HepG2 (cell line): ENCODE results near the gene RAP1GAP2. TPM values are rescaled to one million over a fixed set of nuclear protein-coding genes. Genes with fewer than 3 reads are reported as not detected.

Experiments used
- ARID2 ChIP-seq: sonication (generic); formaldehyde crosslinking; IDR thresholded peaks from 2 replicates; pipeline ENCODE4 v1.8.1; 2022; ENCODE audit warnings: mild to moderate bottlenecking, missing genetic modification reagents, borderline replicate concordance
- CTCF ChIP-seq: sonication (generic); formaldehyde crosslinking; IDR thresholded peaks from 2 replicates; pipeline ENCODE4 v1.5.0; 2020; ENCODE audit warnings: mild to moderate bottlenecking, missing genetic modification reagents, moderate library complexity
- ERF ChIP-seq: IDR thresholded peaks from 2 replicates; pipeline ENCODE4 v1.6.1; 2018; ENCODE audit warnings: missing biosample characterization, missing genetic modification reagents
- FOSL2 ChIP-seq: sonication (generic); formaldehyde crosslinking; IDR thresholded peaks from 2 replicates; pipeline ENCODE4 v1.4.0; 2020; ENCODE audit warnings: missing genetic modification reagents
- GATAD1 ChIP-seq: IDR thresholded peaks from 2 replicates; pipeline ENCODE4 v1.6.1; 2016; ENCODE audit warnings: missing genetic modification reagents, missing compliant biosample characterization
- NCOA5 ChIP-seq: sonication (generic); formaldehyde crosslinking; IDR thresholded peaks from 2 replicates; pipeline ENCODE4 v1.4.0; 2020; ENCODE audit warnings: missing genetic modification reagents
- NFRKB ChIP-seq: fragments of 450-650 bp; IDR thresholded peaks from 2 replicates; pipeline ENCODE4 v1.6.1; 2017
- SKI ChIP-seq: fragments of 450-650 bp; IDR thresholded peaks from one replicate; pipeline ENCODE4 v1.6.1; 2018; ENCODE audit warnings: mild to moderate bottlenecking; ENCODE audit not compliant: partially characterized antibody
- SMC3 ChIP-seq: IDR thresholded peaks from 2 replicates; pipeline ENCODE4 v1.6.1; 2011; ENCODE audit warnings: low read length, improper control_type of control experiment
- SP1 ChIP-seq, 2 experiments: fragments of 450-650 bp in 1 of 2; sonication (generic) in 1 of 2; formaldehyde crosslinking in 1 of 2; IDR thresholded peaks; 2 replicates each; pipeline versions ENCODE4 v1.4.0 to v1.6.1; 2016 to 2020; ENCODE audit warnings: missing genetic modification reagents in 1 of 2
- SP4 ChIP-seq: sonication (generic); formaldehyde crosslinking; IDR thresholded peaks from 2 replicates; pipeline ENCODE4 v1.8.1; 2023; ENCODE audit warnings: mild to moderate bottlenecking, missing genetic modification reagents
- SP5 ChIP-seq: IDR thresholded peaks from 2 replicates; pipeline ENCODE4 v1.6.1; 2016; ENCODE audit warnings: low read depth, borderline replicate concordance
- XRCC5 ChIP-seq: fragments of 200-400 bp; formaldehyde crosslinking; optimal IDR thresholded peaks from 2 replicates; pipeline ENCODE3; 2017; ENCODE audit warnings: mild to moderate bottlenecking, low read length
- ZFAT ChIP-seq: sonication (generic); formaldehyde crosslinking; conservative IDR thresholded peaks from 2 replicates; pipeline ENCODE4 v1.8.1; 2023; ENCODE audit warnings: missing genetic modification reagents, inconsistent platforms
- ZHX2 ChIP-seq, 2 experiments: sonication (generic) in 1 of 2; formaldehyde crosslinking in 1 of 2; IDR thresholded peaks; 2 replicates each; pipeline versions ENCODE4 v1.6.1 to v1.9.0; 2014 to 2022; ENCODE audit warnings: antibody characterized with exemption in 1 of 2, borderline replicate concordance in 1 of 2, inconsistent platforms in 1 of 2, low read depth in 1 of 2, missing genetic modification reagents in 1 of 2
- ZNF350 ChIP-seq: sonication (generic); formaldehyde crosslinking; IDR thresholded peaks from 2 replicates; pipeline ENCODE4 v1.4.0; 2020; ENCODE audit warnings: mild to moderate bottlenecking, low read depth, missing genetic modification reagents, borderline replicate concordance
- ZNF567 ChIP-seq: sonication (generic); formaldehyde crosslinking; IDR thresholded peaks from 2 replicates; pipeline ENCODE4 v1.8.1; 2023; ENCODE audit warnings: mild to moderate bottlenecking, missing genetic modification reagents, borderline replicate concordance
- ZNF572 ChIP-seq: sonication (generic); formaldehyde crosslinking; IDR thresholded peaks from 2 replicates; pipeline ENCODE4 v1.5.1; 2020; ENCODE audit warnings: mild to moderate bottlenecking, missing genetic modification reagents
- ZNF710 ChIP-seq: sonication (generic); formaldehyde crosslinking; IDR thresholded peaks from 2 replicates; pipeline ENCODE4 v1.5.0; 2020; ENCODE audit warnings: mild to moderate bottlenecking, missing genetic modification reagents, borderline replicate concordance
- ZNF768 ChIP-seq: sonication (generic); formaldehyde crosslinking; IDR thresholded peaks from 2 replicates; pipeline ENCODE4 v1.4.0; 2020; ENCODE audit warnings: missing genetic modification reagents
- polyA plus RNA-seq, 8 experiments: library from polyadenylated mRNA; depleted of rRNA in 3 of 8; stranded (reverse) in 7 of 8; unstranded in 1 of 8; fragments of >200 nt; fragmentation: Illumina TruSeq in 4 of 8; extraction: Trizol in 4 of 8; gene quantifications; 2 replicates each; pipeline versions ENCODE4 v1.2.1 to v1.2.3, GENCODE V29; 2011 to 2016; ENCODE audit warnings: low read depth in 4 of 8, missing spikeins in 1 of 8, mixed read lengths in 1 of 8; ENCODE audit not compliant: insufficient read depth in 1 of 8
- total RNA-seq, 5 experiments: library from RNA; depleted of rRNA; stranded (reverse); fragments of >200 nt; fragmentation: Illumina TruSeq; extraction: Trizol; gene quantifications; 2 replicates each; pipeline ENCODE4 v1.2.3, GENCODE V29; 2016; ENCODE audit warnings: low read depth in 1 of 5

The RAP1GAP2 gene
- total and polyA plus RNA-seq, 2 of the 13 experiments (the other 11 are each of a cell fraction or from before 2014, with no cell fraction given), result 10.9 to 12.0 TPM

GRCh38 chr17:2786176-2786881, 9.9 kb upstream of the RAP1GAP2 start (continued):
- TF ChIP-seq SP1 (IDR thresholded peaks at IDR 0.05) (no peak), SP1 (CRISPR knock-in tag; IDR thresholded peaks at IDR 0.05) (0 out of 2 replicates have a peak, but pooled peaks have one; percentile 32), ZNF567 (CRISPR knock-in tag) (no peak), ZNF768 (0 out of 2 replicates have a peak, but pooled peaks have one; percentile 18), FOSL2 (CRISPR knock-in tag) (no peak; the same call in 1 of the 2 replicates), ZHX2 (IDR thresholded peaks at IDR 0.05; ENCODE audit: low read depth) (peak; percentile 33; the same call in 1 of the 2 replicates), ZHX2 (CRISPR knock-in tag; IDR thresholded peaks at IDR 0.05; ENCODE audit: borderline replicate concordance) (no peak), SP5 (CRISPR knock-in tag) (peak; percentile 89), XRCC5 (peak; percentile 92), SP4 (CRISPR knock-in tag) (no peak), NCOA5 (CRISPR knock-in tag) (no peak), ZNF350 (CRISPR knock-in tag) (0 out of 2 replicates have a peak, but pooled peaks have one; percentile 27), ARID2 (CRISPR knock-in tag) (no peak), ZNF710 (CRISPR knock-in tag) (peak; percentile 35; the same call in 1 of the 2 replicates), SKI (no peak), ERF (CRISPR knock-in tag) (peak; percentile 41; the same call in 1 of the 2 replicates), SMC3 (peak; percentile 25; the same call in 1 of the 2 replicates), ZFAT (no peak), CTCF (peak; percentile 95), NFRKB (no peak), ZNF572 (CRISPR knock-in tag) (no peak), GATAD1 (CRISPR knock-in tag) (peak; percentile 31; the same call in 1 of the 2 replicates)
